HepG2 (cell line): ENCODE data around the gene ZNF213. TPM values are rescaled to one million over a fixed set of nuclear protein-coding genes. Genes with fewer than 3 reads are reported as not detected.

Source experiments
- DNMT1 ChIP-seq: sonication (generic); formaldehyde crosslinking; IDR thresholded peaks from 2 replicates; pipeline ENCODE4 v1.5.1; 2020; ENCODE audit warnings: mild to moderate bottlenecking, missing genetic modification reagents
- RXRB ChIP-seq: IDR thresholded peaks from 2 replicates; pipeline ENCODE4 v1.6.1; 2016; ENCODE audit warnings: borderline replicate concordance, missing genetic modification reagents, missing compliant biosample characterization
- YEATS4 ChIP-seq: sonication (generic); formaldehyde crosslinking; IDR thresholded peaks from 2 replicates; pipeline ENCODE4 v1.4.0; 2020; ENCODE audit warnings: missing genetic modification reagents, borderline replicate concordance
- ZBTB43 ChIP-seq: sonication (generic); formaldehyde crosslinking; conservative IDR thresholded peaks from 2 replicates; pipeline ENCODE4 v1.4.0; 2020; ENCODE audit warnings: missing genetic modification reagents
- ZBTB7B ChIP-seq: sonication (generic); formaldehyde crosslinking; IDR thresholded peaks from 2 replicates; pipeline ENCODE4 v1.4.0; 2020; ENCODE audit warnings: missing genetic modification reagents
- ZFP62 ChIP-seq: sonication (generic); formaldehyde crosslinking; IDR thresholded peaks from 2 replicates; pipeline ENCODE4 v1.4.0; 2020; ENCODE audit warnings: missing genetic modification reagents
- ZGPAT ChIP-seq: IDR thresholded peaks from 2 replicates; pipeline ENCODE4 v1.6.1; 2016; ENCODE audit warnings: mild to moderate bottlenecking
- ZNF577 ChIP-seq: sonication (generic); formaldehyde crosslinking; IDR thresholded peaks from 2 replicates; pipeline ENCODE4 v1.4.0; 2020; ENCODE audit warnings: mild to moderate bottlenecking, low read depth, missing genetic modification reagents, borderline replicate concordance
- ZNF644 ChIP-seq: IDR thresholded peaks from 2 replicates; pipeline ENCODE4 v1.6.1; 2016; ENCODE audit warnings: low read depth
- polyA plus RNA-seq, 8 experiments: library from polyadenylated mRNA; depleted of rRNA in 3 of 8; stranded (reverse) in 7 of 8; unstranded in 1 of 8; fragments of >200 nt; fragmentation: Illumina TruSeq in 4 of 8; extraction: Trizol in 4 of 8; gene quantifications; 2 replicates each; pipeline versions ENCODE4 v1.2.1 to v1.2.3, GENCODE V29; 2011 to 2016; ENCODE audit warnings: low read depth in 4 of 8, missing spikeins in 1 of 8, mixed read lengths in 1 of 8; ENCODE audit not compliant: insufficient read depth in 1 of 8
- total RNA-seq, 5 experiments: library from RNA; depleted of rRNA; stranded (reverse); fragments of >200 nt; fragmentation: Illumina TruSeq; extraction: Trizol; gene quantifications; 2 replicates each; pipeline ENCODE4 v1.2.3, GENCODE V29; 2016; ENCODE audit warnings: low read depth in 1 of 5
- TF ChIP-seq, protein P1 (sequence below): sonication (generic); formaldehyde crosslinking; IDR thresholded peaks from 2 replicates; pipeline ENCODE4 v1.4.0; 2020; ENCODE audit warnings: missing genetic modification reagents
- TF ChIP-seq, protein P2 (sequence below): sonication (generic); formaldehyde crosslinking; IDR thresholded peaks from 2 replicates; pipeline ENCODE4 v1.5.1; 2020; ENCODE audit warnings: missing genetic modification reagents, mild to moderate bottlenecking, borderline replicate concordance
- TF ChIP-seq, protein P3 (sequence below): sonication (generic); formaldehyde crosslinking; IDR thresholded peaks from 2 replicates; pipeline ENCODE4 v1.5.0; 2020; ENCODE audit warnings: missing genetic modification reagents
- TF ChIP-seq, protein P4 (sequence below): sonication (generic); formaldehyde crosslinking; IDR thresholded peaks from 2 replicates; pipeline ENCODE4 v1.9.0; 2022; ENCODE audit warnings: missing genetic modification reagents, mild to moderate bottlenecking, borderline replicate concordance

Gene ZNF213
- total and polyA plus RNA-seq, 2 of the 13 experiments (the other 11 are each of a cell fraction or from before 2014, with no cell fraction given), result 0.59 to 0.97 TPM

DNA sequence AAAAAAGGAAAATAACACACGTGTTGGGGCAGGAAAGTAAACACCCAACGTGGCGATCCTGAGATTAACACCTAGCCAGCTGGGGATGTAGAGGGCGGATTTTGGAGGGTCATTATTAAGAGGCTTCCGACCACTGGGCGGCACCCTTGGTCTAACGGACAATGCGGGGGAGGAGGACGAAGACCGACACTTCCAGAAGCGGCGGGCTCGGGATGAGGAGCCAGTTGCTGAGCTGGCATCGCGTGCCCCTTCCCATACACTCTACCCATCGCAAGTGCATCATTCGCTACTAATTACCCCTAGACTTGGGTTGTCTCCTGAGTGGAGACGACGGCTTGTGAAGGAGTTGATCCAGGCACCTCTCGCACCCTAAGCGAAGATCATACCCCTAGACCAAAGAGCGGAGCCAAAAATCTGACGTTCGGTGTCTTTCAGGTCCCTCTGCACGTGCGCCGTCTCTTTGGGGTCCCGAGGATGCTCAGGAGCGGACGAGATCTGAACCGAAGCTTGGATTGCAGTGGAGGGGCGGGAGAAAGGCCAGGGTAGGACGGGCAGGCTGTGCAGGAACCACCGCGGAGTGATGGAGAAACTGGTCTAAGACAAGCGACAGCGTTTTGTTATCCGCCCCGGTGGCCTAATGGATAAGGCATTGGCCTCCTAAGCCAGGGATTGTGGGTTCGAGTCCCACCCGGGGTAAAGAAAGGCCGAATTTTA lies 17.6 kb downstream of the ZNF213 start (continued):
- TF ChIP-seq, protein P1, sequence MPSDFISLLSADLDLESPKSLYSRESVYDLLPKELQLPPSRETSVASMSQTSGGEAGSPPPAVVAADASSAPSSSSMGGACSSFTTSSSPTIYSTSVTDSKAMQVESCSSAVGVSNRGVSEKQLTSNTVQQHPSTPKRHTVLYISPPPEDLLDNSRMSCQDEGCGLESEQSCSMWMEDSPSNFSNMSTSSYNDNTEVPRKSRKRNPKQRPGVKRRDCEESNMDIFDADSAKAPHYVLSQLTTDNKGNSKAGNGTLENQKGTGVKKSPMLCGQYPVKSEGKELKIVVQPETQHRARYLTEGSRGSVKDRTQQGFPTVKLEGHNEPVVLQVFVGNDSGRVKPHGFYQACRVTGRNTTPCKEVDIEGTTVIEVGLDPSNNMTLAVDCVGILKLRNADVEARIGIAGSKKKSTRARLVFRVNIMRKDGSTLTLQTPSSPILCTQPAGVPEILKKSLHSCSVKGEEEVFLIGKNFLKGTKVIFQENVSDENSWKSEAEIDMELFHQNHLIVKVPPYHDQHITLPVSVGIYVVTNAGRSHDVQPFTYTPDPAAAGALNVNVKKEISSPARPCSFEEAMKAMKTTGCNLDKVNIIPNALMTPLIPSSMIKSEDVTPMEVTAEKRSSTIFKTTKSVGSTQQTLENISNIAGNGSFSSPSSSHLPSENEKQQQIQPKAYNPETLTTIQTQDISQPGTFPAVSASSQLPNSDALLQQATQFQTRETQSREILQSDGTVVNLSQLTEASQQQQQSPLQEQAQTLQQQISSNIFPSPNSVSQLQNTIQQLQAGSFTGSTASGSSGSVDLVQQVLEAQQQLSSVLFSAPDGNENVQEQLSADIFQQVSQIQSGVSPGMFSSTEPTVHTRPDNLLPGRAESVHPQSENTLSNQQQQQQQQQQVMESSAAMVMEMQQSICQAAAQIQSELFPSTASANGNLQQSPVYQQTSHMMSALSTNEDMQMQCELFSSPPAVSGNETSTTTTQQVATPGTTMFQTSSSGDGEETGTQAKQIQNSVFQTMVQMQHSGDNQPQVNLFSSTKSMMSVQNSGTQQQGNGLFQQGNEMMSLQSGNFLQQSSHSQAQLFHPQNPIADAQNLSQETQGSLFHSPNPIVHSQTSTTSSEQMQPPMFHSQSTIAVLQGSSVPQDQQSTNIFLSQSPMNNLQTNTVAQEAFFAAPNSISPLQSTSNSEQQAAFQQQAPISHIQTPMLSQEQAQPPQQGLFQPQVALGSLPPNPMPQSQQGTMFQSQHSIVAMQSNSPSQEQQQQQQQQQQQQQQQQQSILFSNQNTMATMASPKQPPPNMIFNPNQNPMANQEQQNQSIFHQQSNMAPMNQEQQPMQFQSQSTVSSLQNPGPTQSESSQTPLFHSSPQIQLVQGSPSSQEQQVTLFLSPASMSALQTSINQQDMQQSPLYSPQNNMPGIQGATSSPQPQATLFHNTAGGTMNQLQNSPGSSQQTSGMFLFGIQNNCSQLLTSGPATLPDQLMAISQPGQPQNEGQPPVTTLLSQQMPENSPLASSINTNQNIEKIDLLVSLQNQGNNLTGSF, result no peak
- TF ChIP-seq DNMT1 (CRISPR knock-in tag), result no peak
- TF ChIP-seq ZFP62 (CRISPR knock-in tag), result 0 out of 2 replicates have a peak, but pooled peaks have one; percentile 39
- TF ChIP-seq ZBTB43, result no peak
- TF ChIP-seq, protein P2, sequence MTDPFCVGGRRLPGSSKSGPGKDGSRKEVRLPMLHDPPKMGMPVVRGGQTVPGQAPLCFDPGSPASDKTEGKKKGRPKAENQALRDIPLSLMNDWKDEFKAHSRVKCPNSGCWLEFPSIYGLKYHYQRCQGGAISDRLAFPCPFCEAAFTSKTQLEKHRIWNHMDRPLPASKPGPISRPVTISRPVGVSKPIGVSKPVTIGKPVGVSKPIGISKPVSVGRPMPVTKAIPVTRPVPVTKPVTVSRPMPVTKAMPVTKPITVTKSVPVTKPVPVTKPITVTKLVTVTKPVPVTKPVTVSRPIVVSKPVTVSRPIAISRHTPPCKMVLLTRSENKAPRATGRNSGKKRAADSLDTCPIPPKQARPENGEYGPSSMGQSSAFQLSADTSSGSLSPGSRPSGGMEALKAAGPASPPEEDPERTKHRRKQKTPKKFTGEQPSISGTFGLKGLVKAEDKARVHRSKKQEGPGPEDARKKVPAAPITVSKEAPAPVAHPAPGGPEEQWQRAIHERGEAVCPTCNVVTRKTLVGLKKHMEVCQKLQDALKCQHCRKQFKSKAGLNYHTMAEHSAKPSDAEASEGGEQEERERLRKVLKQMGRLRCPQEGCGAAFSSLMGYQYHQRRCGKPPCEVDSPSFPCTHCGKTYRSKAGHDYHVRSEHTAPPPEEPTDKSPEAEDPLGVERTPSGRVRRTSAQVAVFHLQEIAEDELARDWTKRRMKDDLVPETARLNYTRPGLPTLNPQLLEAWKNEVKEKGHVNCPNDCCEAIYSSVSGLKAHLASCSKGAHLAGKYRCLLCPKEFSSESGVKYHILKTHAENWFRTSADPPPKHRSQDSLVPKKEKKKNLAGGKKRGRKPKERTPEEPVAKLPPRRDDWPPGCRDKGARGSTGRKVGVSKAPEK (CRISPR knock-in tag), result no peak
- peak; percentile 77 for TF ChIP-seq ZGPAT (CRISPR knock-in tag)
- TF ChIP-seq ZNF644, result peak; percentile 48; the same call in 1 of the 2 replicates
- TF ChIP-seq, protein P3, sequence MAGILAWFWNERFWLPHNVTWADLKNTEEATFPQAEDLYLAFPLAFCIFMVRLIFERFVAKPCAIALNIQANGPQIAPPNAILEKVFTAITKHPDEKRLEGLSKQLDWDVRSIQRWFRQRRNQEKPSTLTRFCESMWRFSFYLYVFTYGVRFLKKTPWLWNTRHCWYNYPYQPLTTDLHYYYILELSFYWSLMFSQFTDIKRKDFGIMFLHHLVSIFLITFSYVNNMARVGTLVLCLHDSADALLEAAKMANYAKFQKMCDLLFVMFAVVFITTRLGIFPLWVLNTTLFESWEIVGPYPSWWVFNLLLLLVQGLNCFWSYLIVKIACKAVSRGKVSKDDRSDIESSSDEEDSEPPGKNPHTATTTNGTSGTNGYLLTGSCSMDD (CRISPR knock-in tag), result no peak
- TF ChIP-seq ZBTB7B (CRISPR knock-in tag), result peak; percentile 66; the same call in 1 of the 2 replicates
- TF ChIP-seq ZNF577 (CRISPR knock-in tag), result no peak
- no peak; the same call in 1 of the 2 replicates for TF ChIP-seq RXRB (CRISPR knock-in tag)
- TF ChIP-seq, protein P4, sequence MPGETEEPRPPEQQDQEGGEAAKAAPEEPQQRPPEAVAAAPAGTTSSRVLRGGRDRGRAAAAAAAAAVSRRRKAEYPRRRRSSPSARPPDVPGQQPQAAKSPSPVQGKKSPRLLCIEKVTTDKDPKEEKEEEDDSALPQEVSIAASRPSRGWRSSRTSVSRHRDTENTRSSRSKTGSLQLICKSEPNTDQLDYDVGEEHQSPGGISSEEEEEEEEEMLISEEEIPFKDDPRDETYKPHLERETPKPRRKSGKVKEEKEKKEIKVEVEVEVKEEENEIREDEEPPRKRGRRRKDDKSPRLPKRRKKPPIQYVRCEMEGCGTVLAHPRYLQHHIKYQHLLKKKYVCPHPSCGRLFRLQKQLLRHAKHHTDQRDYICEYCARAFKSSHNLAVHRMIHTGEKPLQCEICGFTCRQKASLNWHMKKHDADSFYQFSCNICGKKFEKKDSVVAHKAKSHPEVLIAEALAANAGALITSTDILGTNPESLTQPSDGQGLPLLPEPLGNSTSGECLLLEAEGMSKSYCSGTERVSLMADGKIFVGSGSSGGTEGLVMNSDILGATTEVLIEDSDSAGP (CRISPR knock-in tag), result peak; percentile 61; the same call in 1 of the 2 replicates
- no peak for TF ChIP-seq YEATS4
